NB4 (cell line): Measurements from ENCODE around the gene PDE1A.

Source experiments
- DNase-seq: peaks from one replicate; pipeline ENCODE4 v3.0.0; 2010; ENCODE audit warnings: low read depth
- H3K4me3 ChIP-seq: one replicate; pipeline ENCODE4 v1.5.1; 2011; ENCODE audit warnings: mild to moderate bottlenecking, low read depth, low read length, moderate library complexity
- MAX ChIP-seq: IDR thresholded peaks from 2 replicates; pipeline ENCODE4 v1.6.1; 2011; ENCODE audit warnings: low read depth, low read length
- MYC ChIP-seq: IDR thresholded peaks from 2 replicates; pipeline ENCODE4 v1.6.1; 2011; ENCODE audit warnings: low read depth, low read length
- POLR2A ChIP-seq: IDR thresholded peaks from 2 replicates; pipeline ENCODE4 v1.6.1; 2011; ENCODE audit warnings: mild to moderate bottlenecking; ENCODE audit not compliant: insufficient read length; ENCODE audit errors: extremely low read depth
- TF ChIP-seq, protein P1 (sequence below): IDR thresholded peaks from one replicate; pipeline ENCODE4 v1.5.1; 2012; ENCODE audit warnings: low read depth, low read length

PDE1A gene

DNA sequence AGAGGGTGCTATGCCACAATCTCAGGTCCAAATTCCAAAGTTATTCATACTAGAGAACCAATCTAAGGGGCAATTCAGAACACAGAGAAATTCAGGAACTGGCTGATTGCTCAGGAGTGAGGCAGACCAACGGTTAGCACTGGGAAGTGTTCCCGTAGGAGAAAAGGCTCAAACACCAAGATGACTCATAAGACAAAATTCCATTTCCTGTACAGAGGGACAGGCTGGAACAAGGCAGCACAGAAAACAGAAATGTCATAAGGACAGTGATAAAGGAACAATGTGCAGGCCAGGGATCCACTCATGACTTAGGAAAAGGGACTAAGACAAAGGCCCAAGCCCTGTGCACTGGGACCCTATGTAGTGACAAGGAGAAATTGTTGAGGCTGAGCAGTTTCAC lies 54.2 kb downstream of the PDE1A start:
- no peak for TF ChIP-seq MAX
- no peak for TF ChIP-seq MYC
- TF ChIP-seq, protein P1, sequence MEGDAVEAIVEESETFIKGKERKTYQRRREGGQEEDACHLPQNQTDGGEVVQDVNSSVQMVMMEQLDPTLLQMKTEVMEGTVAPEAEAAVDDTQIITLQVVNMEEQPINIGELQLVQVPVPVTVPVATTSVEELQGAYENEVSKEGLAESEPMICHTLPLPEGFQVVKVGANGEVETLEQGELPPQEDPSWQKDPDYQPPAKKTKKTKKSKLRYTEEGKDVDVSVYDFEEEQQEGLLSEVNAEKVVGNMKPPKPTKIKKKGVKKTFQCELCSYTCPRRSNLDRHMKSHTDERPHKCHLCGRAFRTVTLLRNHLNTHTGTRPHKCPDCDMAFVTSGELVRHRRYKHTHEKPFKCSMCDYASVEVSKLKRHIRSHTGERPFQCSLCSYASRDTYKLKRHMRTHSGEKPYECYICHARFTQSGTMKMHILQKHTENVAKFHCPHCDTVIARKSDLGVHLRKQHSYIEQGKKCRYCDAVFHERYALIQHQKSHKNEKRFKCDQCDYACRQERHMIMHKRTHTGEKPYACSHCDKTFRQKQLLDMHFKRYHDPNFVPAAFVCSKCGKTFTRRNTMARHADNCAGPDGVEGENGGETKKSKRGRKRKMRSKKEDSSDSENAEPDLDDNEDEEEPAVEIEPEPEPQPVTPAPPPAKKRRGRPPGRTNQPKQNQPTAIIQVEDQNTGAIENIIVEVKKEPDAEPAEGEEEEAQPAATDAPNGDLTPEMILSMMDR, result no peak
- no peak for TF ChIP-seq POLR2A
- H3K4me3 ChIP-seq, result no peak overlapping the region
- DNase-seq, result no peak

DNA sequence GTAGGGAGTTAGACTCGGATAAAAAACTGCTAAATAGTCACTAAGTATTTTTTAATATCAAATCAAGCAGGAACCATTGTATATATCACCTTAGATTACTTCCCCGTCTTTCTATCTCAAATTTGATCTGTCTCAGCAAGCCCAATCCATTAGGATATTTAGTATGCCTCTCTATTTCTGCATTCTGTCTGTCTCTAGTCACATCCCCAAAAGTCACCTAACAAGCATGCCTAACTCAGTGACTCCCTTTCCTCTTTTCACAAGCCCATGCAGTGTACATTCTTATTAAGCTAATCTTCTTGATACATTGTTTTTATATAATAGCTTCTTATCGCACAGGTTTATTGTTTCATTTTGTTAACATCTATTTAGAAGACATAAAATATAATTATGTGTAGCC lies 57.8 kb downstream of the PDE1A start:
- no peak for TF ChIP-seq MAX
- no peak for TF ChIP-seq POLR2A
- TF ChIP-seq, protein P1, result no peak
- TF ChIP-seq MYC, result no peak
- DNase-seq, result no peak
- no peak overlapping the region for H3K4me3 ChIP-seq

DNA sequence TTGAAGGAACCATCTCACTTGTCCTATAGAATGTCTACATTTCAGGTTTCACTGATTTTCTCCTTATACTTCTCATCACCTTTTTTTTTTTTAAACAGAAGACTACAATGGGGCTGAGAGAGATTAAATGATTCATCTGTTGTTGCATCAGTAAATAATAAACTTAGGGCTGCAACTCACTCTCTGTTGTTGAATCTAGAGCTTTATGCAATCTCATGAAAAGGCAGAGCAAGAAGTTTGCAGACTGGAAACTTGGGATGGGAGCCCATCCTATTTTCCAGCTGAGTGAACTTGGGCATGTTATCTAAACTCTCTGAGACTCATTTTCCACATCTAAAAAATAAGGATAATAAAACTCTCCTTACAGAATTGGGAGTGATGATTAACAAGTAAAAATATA lies 58.4 kb downstream of the PDE1A start:
- no peak overlapping the region for H3K4me3 ChIP-seq
- TF ChIP-seq, protein P1, result no peak
- TF ChIP-seq MAX (no peak), POLR2A (no peak), MYC (no peak)
- no peak for DNase-seq

GRCh38 chr2:182367401-182367800 lies 59.4 kb downstream of the PDE1A start:
- H3K4me3 ChIP-seq, result no peak overlapping the region
- TF ChIP-seq MYC, result no peak
- TF ChIP-seq, protein P1, result no peak
- no peak for DNase-seq

GRCh38 chr2:182366628-182367027 lies 60.2 kb downstream of the PDE1A start:
- H3K4me3 ChIP-seq, result no peak overlapping the region
- TF ChIP-seq MAX (no peak), POLR2A (no peak), MYC (no peak)
- TF ChIP-seq, protein P1, result no peak
- no peak for DNase-seq

GRCh38 chr2:182365855-182366254 lies 61.0 kb downstream of the PDE1A start:
- no peak for DNase-seq
- TF ChIP-seq, protein P1, result no peak
- H3K4me3 ChIP-seq, result no peak overlapping the region
